Measurements from ENCODE around the gene OR11H12.
"Not testable (repeated sequence)": the region's sequence is repeated elsewhere in the genome, so short reads cannot be mapped to it uniquely, and the experiment has no call there.

The OR11H12 gene

DNA sequence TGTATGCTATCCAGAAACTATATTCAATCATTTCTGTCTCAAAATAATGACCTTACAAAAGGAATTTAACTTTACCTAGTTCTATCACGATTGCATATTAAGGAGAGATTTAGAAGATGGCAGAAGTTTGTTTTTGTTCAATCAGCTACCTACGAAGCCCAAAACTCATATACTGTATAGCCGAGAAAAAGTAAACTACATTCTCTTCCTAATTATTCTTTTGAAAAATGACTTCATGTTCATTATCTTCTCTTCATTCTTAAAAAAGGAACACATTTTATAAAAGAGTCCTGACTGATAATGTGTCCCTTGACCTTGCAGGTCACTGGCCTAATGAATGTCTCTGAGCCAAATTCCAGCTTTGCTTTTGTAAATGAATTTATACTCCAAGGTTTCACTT, at the start of gene OR11H12:
TSS of gene OR11H12 (plus strand) at position 301 of the 400 bp plus-strand sequence. CDS start at position 301, 0 bp downstream.
- not testable (repeated sequence) for DNase-seq

DNA sequence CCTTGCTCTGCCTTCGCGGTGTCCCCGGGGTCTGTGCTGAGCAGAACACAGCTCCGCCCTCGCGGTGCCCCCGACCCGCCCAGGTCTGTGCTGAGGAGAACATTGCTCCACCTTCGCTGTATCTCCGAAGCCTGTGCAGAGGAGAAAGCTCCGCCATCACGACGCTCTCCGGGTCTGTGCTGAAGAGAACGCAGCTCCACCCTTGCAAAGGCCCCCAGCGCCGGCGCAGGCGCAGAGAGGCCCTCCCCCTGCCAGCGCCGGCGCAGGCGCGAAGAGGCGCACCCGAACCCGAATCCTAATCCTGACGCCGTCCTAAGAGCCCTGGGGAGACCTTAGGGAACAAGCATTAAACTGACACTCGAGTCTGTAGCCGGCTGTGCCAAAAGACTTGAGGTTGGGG, 18.0 kb upstream of the OR11H12 start:
- not testable (repeated sequence) for DNase-seq

GRCh38 chr14:18626610-18627213, 25.8 kb downstream of the OR11H12 start:
- not testable (repeated sequence) for DNase-seq

- DNase-seq, result not testable (repeated sequence)
Measured at GRCh38 chr14:18636066-18636465, 35.1 kb downstream of the OR11H12 start.

DNA sequence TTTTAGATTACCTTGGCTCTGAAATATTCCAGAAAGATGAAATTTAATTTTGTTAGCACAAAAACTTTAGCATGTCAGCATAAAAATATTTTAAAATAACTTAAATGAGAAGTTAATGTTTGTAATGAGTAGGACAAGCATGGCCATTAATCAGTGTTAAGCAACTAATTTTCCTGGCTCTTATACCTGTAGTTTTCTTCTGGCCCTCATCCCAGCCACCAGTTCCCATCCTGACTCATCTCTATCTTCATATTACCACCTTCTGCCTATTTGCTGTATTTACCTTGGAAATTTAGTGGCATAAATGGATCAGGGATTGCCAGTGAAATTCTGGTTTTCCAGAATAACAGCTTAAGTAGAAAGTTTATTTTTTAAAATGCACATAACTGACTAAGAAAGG, 37.1 kb downstream of the OR11H12 start:
- DNase-seq, result not testable (repeated sequence)

DNA sequence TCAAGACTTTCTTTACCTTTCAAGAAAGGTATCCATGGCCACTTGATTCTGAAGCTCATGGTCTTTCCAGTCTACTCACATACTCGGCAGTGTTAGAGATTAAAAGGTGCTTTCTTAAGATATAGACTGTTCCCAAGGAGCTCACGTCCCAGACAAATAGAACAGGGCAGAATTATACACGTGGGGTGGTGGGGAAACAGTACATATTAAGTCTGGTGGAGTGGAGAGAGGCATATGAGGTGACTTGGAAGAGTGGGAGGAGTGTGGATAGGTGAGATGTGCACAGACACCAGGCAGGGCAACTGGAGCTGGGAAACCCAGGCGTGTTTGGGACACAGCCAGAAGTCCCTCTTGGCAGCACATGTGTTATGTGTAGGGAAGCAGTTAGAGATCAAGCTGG, 37.9 kb downstream of the OR11H12 start:
- not testable (repeated sequence) for DNase-seq

DNA sequence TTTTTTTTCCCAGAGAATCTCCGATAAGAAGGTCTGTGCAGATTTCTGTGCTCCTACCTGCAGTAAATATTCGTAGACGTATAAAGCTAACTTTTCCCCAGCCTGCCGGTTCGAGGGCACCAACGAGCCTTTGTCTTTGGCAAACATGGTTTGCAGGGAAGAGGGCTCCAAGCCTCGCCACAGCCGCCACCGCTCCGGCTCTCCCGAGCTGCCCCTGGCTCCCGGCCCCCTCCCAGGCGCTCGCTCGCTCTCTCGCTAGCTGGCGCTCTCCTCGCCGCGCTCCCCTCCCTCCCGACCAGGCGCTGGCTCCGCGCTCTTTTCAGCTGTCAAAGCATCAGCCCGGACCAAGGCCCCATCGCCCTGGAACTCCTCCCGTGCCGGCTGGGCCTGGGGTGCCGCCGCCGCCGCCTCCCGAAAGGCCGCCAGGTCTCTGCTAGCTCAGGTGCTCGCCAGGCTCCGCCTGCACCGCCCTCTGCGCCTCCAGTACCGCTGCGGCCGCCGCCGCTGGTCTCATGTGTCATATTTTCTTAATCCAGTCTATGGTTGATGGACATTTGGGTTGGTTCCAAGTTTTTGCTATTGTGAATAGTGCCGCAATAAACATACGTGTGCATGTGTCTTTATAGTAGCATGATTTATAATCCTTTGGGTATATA, 45.3 kb downstream of the OR11H12 start:
- not testable (repeated sequence) for DNase-seq
